Tibial nerve (tissue), 4 donors: ENCODE data around the gene ATOSB. TPM values are rescaled to one million over a fixed set of nuclear protein-coding genes. Genes with fewer than 3 reads are reported as not detected.

Experiments used
- DNase-seq, 2 donors: peaks; one replicate each; pipeline ENCODE4 v3.0.0-alpha.2; 2019; ENCODE audit warnings: low spot score in 2 of 2
- H3K27ac ChIP-seq, 4 donors: fragments of 200-600 bp; sonication (generic) in 3 of 4; one replicate each; pipeline ENCODE4 v1.5.1; 2017 to 2019; ENCODE audit warnings: mild to moderate bottlenecking in 1 of 4
- H3K27me3 ChIP-seq, 2 donors: fragments of 200-600 bp; sonication (generic) in 1 of 2; one replicate each; pipeline versions ENCODE4 v1.5.1 to v1.6.0; 2017 to 2019
- H3K36me3 ChIP-seq, 3 donors: fragments of 200-600 bp; sonication (generic); one replicate each; pipeline ENCODE4 v1.5.1; 2018 to 2019
- H3K4me1 ChIP-seq, 4 donors: fragments of 200-600 bp; sonication (generic) in 3 of 4; one replicate each; pipeline ENCODE4 v1.5.1; 2017 to 2019
- H3K4me3 ChIP-seq, 4 donors: fragments of 200-600 bp; sonication (generic) in 3 of 4; one replicate each; pipeline ENCODE4 v1.5.1; 2017 to 2019; ENCODE audit warnings: mild to moderate bottlenecking in 1 of 4, moderate library complexity in 1 of 4
- H3K9me3 ChIP-seq, 4 donors: fragments of 200-600 bp; sonication (generic) in 3 of 4; one replicate each; pipeline ENCODE4 v1.5.1; 2017 to 2019
- CTCF ChIP-seq, 5 experiments: fragments of 200-600 bp in 3 of 5; fragments of 450-650 bp in 2 of 5; sonication (generic) in 3 of 5; IDR thresholded peaks; one replicate each; pipeline ENCODE4 v1.5.1; 2016 to 2019; ENCODE audit warnings: antibody characterized with exemption in 5 of 5, mild to moderate bottlenecking in 3 of 5, moderate library complexity in 2 of 5
- EP300 ChIP-seq, 2 donors: sonication (generic); formaldehyde crosslinking; IDR thresholded peaks; one replicate each; pipeline ENCODE4 v1.6.1; 2017; ENCODE audit warnings: antibody characterized with exemption in 2 of 2, mild to moderate bottlenecking in 1 of 2
- POLR2A ChIP-seq, 2 donors: fragments of 450-650 bp; IDR thresholded peaks; one replicate each; pipeline ENCODE4 v1.6.1; 2017; ENCODE audit warnings: antibody characterized with exemption in 2 of 2, mild to moderate bottlenecking in 2 of 2, moderate library complexity in 2 of 2
- WGBS, 2 donors: methylation state at CpG; one replicate each; pipeline ENCODE4 v1.1.5; 2018; 5-methylcytosine and 5-hydroxymethylcytosine counted together
- total RNA-seq, 4 donors: library from RNA; depleted of rRNA; stranded (reverse); fragments of >200 nt; gene quantifications; one replicate each; pipeline ENCODE4 v1.1.0, GENCODE V29; 2016

The ATOSB gene
- total RNA-seq, 4 donors from 2014 or later, result 13.3 to 19.5 (median 14.7) TPM

DNA sequence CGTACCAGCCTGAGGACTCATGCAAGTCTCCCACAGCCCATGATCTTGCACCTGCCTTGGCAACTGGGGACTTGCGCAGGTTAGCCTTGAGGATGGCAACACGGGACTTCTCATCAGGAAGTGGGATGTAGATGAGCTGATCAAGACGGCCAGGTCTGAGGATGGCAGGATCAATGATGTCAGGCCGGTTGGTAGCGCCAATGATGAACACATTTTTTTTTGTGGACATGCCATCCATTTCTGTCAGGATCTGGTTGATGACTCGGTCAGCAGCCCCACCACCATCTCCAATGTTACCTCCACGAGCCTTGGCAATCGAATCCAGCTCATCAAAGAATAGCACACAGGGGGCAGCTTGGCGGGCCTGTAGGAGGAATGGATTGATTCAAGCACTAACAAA lies 56.2 kb downstream of the ATOSB start:
- Histone ChIP-seq H3K36me3 (peaks cover 14 to 100% (median 73%) of the 10 kb centered on the region in 3 donors), H3K9me3 (no peaks in the 10 kb centered on the region), H3K27me3 (no peaks in the 10 kb centered on the region), H3K27ac (no peak overlapping the region), H3K4me1 (no peaks in the 10 kb centered on the region), H3K4me3 (no peak overlapping the region)
- TF ChIP-seq CTCF (IDR thresholded peaks at IDR 0.05) (no peak), POLR2A (IDR thresholded peaks at IDR 0.05) (no peak), EP300 (IDR thresholded peaks at IDR 0.05) (no peak)
- DNase-seq, result no peak
- WGBS, 2 donors, result 94 to 96% methylated on average over 10 of the region's 10 CpGs

DNA sequence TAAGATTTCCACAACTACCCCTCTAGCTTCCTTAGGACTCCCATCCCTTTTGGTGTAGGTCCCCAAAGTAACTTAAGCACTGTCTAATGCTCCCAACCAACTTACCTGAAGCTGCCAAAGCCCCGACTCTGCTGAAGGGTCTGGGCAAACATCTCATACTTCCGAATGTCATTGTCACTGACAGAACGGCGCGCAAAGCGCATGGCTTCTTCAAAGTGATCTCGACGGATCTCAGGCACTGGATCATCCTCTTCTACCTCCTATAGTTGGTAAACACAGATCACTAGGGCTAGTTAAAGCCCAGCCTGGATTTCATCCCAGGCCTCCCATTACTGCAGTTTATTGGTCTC lies 58.4 kb downstream of the ATOSB start:
- Histone ChIP-seq H3K4me1 (no peaks in the 10 kb centered on the region), H3K4me3 (no peak overlapping the region), H3K36me3 (peaks cover 14 to 99% (median 52%) of the 10 kb centered on the region in 3 donors), H3K27ac (no peak overlapping the region), H3K27me3 (no peaks in the 10 kb centered on the region), H3K9me3 (no peaks in the 10 kb centered on the region)
- no peak for TF ChIP-seq CTCF (IDR thresholded peaks at IDR 0.05)
- TF ChIP-seq EP300 (IDR thresholded peaks at IDR 0.05), result no peak
- 97 to 98% methylated on average over 8 of the region's 8 CpGs for WGBS, 2 donors
- DNase-seq, result no peak

- Histone ChIP-seq H3K27ac (no peak overlapping the region), H3K4me3 (no peak overlapping the region), H3K9me3 (no peaks in the 10 kb centered on the region), H3K36me3 (peaks cover 9 to 99% (median 47%) of the 10 kb centered on the region in 3 donors), H3K4me1 (no peaks in the 10 kb centered on the region), H3K27me3 (no peaks in the 10 kb centered on the region)
- WGBS, 2 donors, result 93% methylated on average over 9 of the region's 9 CpGs
- no peak for DNase-seq
- TF ChIP-seq POLR2A (IDR thresholded peaks at IDR 0.05), result no peak
- no peak for TF ChIP-seq CTCF (IDR thresholded peaks at IDR 0.05)
- no peak for TF ChIP-seq EP300 (IDR thresholded peaks at IDR 0.05)
These were observed 58.9 kb downstream of the ATOSB start for GRCh38 chr9:35056571-35057270.

- Histone ChIP-seq H3K27me3 (no peaks in the 10 kb centered on the region), H3K4me3 (no peak overlapping the region), H3K9me3 (no peaks in the 10 kb centered on the region), H3K4me1 (no peaks in the 10 kb centered on the region), H3K36me3 (peaks cover 8 to 99% (median 31%) of the 10 kb centered on the region in 3 donors), H3K27ac (no peak overlapping the region)
- WGBS, 2 donors, result 96 to 97% methylated on average over 14 of the region's 14 CpGs
- DNase-seq, result no peak
- TF ChIP-seq POLR2A (IDR thresholded peaks at IDR 0.05), result no peak
- TF ChIP-seq CTCF (IDR thresholded peaks at IDR 0.05), result no peak
- no peak for TF ChIP-seq EP300 (IDR thresholded peaks at IDR 0.05)
These were observed 60.6 kb downstream of the ATOSB start for GRCh38 chr9:35054871-35055644.

DNA sequence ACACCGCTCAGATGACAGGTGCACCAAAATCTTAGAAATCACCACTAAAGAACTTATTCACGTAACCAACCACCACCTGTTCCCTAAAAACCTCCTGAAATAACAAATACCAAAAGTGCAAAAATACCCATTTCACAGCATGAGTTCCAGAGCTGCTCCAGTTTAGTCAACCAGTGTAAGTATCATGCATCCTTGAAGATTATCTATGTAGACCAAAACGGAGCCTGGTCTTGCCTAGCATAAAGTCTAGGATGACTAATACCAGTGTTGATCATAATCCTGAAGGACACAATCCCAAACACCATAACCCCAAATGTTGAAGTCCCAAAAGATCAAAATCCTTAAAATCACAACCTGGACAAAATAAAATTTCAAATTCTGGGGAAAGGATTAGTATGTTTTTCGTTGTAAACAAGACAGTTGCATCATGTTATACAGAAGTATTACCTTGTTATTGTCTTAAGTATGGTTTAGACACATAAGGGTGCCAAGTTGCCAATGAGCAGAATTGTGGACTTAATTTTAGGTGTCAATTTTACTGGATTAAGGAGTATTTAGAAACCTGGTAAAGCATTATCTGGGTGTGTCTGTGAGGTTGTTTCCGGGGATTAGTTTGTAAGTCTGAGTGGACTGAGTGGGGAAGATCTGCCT lies 61.4 kb downstream of the ATOSB start:
- H3K36me3 ChIP-seq, result peaks cover 8 to 99% (median 24%) of the 10 kb centered on the region in 3 donors
- WGBS, 2 donors, result 65 to 80% methylated on average over 5 of the region's 5 CpGs

More for the DNA sequence above, 61.4 kb downstream of the ATOSB start:
- Histone ChIP-seq H3K4me1 (no peaks in the 10 kb centered on the region), H3K27ac (no peak overlapping the region), H3K9me3 (no peaks in the 10 kb centered on the region), H3K4me3 (no peak overlapping the region), H3K27me3 (no peaks in the 10 kb centered on the region)
- TF ChIP-seq POLR2A (IDR thresholded peaks at IDR 0.05), result no peak
- no peak for TF ChIP-seq CTCF (IDR thresholded peaks at IDR 0.05)
- TF ChIP-seq EP300 (IDR thresholded peaks at IDR 0.05), result no peak
- DNase-seq, result no peak
